T-cell (primary cell): ENCODE measurements around the gene HSPB1. TPM values are rescaled to one million over a fixed set of nuclear protein-coding genes. Genes with fewer than 3 reads are reported as not detected.
"Not testable (repeated sequence)": the region's sequence is repeated elsewhere in the genome, so short reads cannot be mapped to it uniquely, and the experiment has no call there.

Experiments
- ATAC-seq, 4 experiments: fragments of 200-7000 bp in 3 of 4; fragments of 150-1000 bp in 1 of 4; cut with Tn5 transposase; replicated peaks in 1 of 4; 1 replicate in 3 of 4; 2 replicates in 1 of 4; pipeline ENCODE4 v1.10.0; 2021; ENCODE audit warnings: moderate library complexity in 3 of 4, mild to moderate bottlenecking in 2 of 4, moderate number of reproducible peaks in 1 of 4
- CTCF ChIA-PET, 2 donors: fragments of 300-600 bp; sonication (Branson Sonifier 250); formaldehyde crosslinking; loops; one replicate each; lab custom pipeline; 2022; ENCODE audit warnings: antibody characterized with exemption in 2 of 2; lab: Charles Lee
- POLR2A ChIA-PET, 2 donors: fragments of 300-600 bp; sonication (Branson Sonifier 250); formaldehyde crosslinking; loops; one replicate each; lab custom pipeline; 2022; ENCODE audit warnings: antibody characterized with exemption in 2 of 2; lab: Charles Lee
- DNase-seq, 35 experiments: peaks; one replicate each; pipeline versions ENCODE4 v3.0.0 to v3.0.0-alpha.2; 2013 to 2023
- H3K27ac ChIP-seq: one replicate; pipeline ENCODE4 v1.5.1; 2013; ENCODE audit warnings: low read length
- H3K27me3 ChIP-seq, 2 experiments: replicated peaks in 1 of 2; 1 replicate in 1 of 2; 2 replicates in 1 of 2; pipeline versions ENCODE4 v1.6.1 to v1.7.0; 2013; ENCODE audit warnings: low read length in 1 of 2, mixed read lengths in 1 of 2; ENCODE audit not compliant: control insufficient read depth in 2 of 2, insufficient read depth in 2 of 2; ENCODE audit errors: extremely low read depth in 1 of 2
- H3K36me3 ChIP-seq, 2 donors: 1 replicate in 1 of 2; 2 replicates in 1 of 2; pipeline versions ENCODE4 v1.6.1 to v1.7.0; 2013; ENCODE audit warnings: low read length in 1 of 2; ENCODE audit not compliant: control insufficient read depth in 2 of 2, insufficient read depth in 1 of 2; ENCODE audit errors: extremely low read depth in 1 of 2
- H3K4me1 ChIP-seq, 2 experiments: 1 replicate in 1 of 2; 2 replicates in 1 of 2; pipeline versions ENCODE4 v1.6.1 to v1.7.0; 2013; ENCODE audit warnings: low read length in 2 of 2, mixed read lengths in 1 of 2; ENCODE audit not compliant: insufficient read depth in 2 of 2, control insufficient read depth in 1 of 2; ENCODE audit errors: extremely low read depth in 1 of 2
- H3K4me3 ChIP-seq, 2 donors: 1 replicate in 1 of 2; 2 replicates in 1 of 2; pipeline versions ENCODE4 v1.5.1 to v1.7.0; 2013; ENCODE audit warnings: mild to moderate bottlenecking in 2 of 2, low read length in 1 of 2, moderate library complexity in 1 of 2; ENCODE audit not compliant: control insufficient read depth in 1 of 2; ENCODE audit errors: extremely low read depth in 1 of 2
- H3K9me3 ChIP-seq: 2 replicates; pipeline ENCODE4 v1.7.0; 2013
- H3K27ac Mint-ChIP-seq, 2 donors: one replicate each; pipeline ENCODE4 v1.8.0; 2020 to 2021; ENCODE audit warnings: mild to moderate bottlenecking in 2 of 2, mixed read lengths in 2 of 2
- H3K27me3 Mint-ChIP-seq, 2 donors: one replicate each; pipeline ENCODE4 v1.8.0; 2021 to 2022; ENCODE audit warnings: mixed read lengths in 2 of 2
- H3K36me3 Mint-ChIP-seq: one replicate; pipeline ENCODE4 v1.8.0; 2021; ENCODE audit warnings: mixed read lengths
- H3K4me1 Mint-ChIP-seq, 3 donors: one replicate each; pipeline ENCODE4 v1.8.0; 2020 to 2022; ENCODE audit warnings: mixed read lengths in 3 of 3, mild to moderate bottlenecking in 1 of 3
- H3K4me3 Mint-ChIP-seq, 3 donors: one replicate each; pipeline ENCODE4 v1.8.0; 2020 to 2022; ENCODE audit warnings: mild to moderate bottlenecking in 3 of 3, mixed read lengths in 3 of 3, moderate library complexity in 3 of 3
- H3K9me3 Mint-ChIP-seq, 3 donors: one replicate each; pipeline ENCODE4 v1.8.0; 2020 to 2022; ENCODE audit warnings: mixed read lengths in 3 of 3
- WGBS: methylation state at CpG from one replicate; pipeline ENCODE4 v1.1.5; 2013; ENCODE audit warnings: missing lambda C conversion rate; ENCODE audit not compliant: insufficient coverage; 5-methylcytosine and 5-hydroxymethylcytosine counted together
- total RNA-seq, 35 experiments: library from RNA in 6 of 35; stranded (reverse) in 6 of 35; fragments of 120-200 nt in 1 of 35; gene quantifications; one replicate each; pipeline versions ENCODE4 v1.2.1 to v1.2.4 and lab custom pipeline; 2013 to 2026

HSPB1 gene
- total RNA-seq, 5 donors from 2014 or later (not counting 1 experiment from before 2014, with no cell fraction given), result 38.1 to 43.6 (median 40.1) TPM

- Mint-ChIP-seq H3K36me3 (peaks cover 38% of the 10 kb centered on the region), H3K4me3 (no peak overlapping the region), H3K4me1 (peaks cover 43 to 61% (median 52%) of the 10 kb centered on the region in 3 donors), H3K27ac (no peak overlapping the region), H3K27me3 (no peaks in the 10 kb centered on the region), H3K9me3 (no peaks in the 10 kb centered on the region)
- POLR2A ChIA-PET, result interaction anchor here in 1 of 2 donors (0.5 kb wide), 1 partner anchor 48 kb away, joined by 7 read pairs; no protein-coding TSS in a partner anchor
- no peak for DNase-seq
- H3K4me1 ChIP-seq, result peaks cover 3 to 5% of the 10 kb centered on the region in 2 experiments
- no peaks in the 10 kb centered on the region for H3K27me3 ChIP-seq
- no CpG with 5 or more reads among the region's 5 CpGs for WGBS
- H3K9me3 ChIP-seq, result no peaks in the 10 kb centered on the region
- CTCF ChIA-PET, result no interaction called here
- no peak overlapping the region for H3K27ac ChIP-seq
- no peak for ATAC-seq
- H3K36me3 ChIP-seq, result peaks cover 3 to 46% of the 10 kb centered on the region in 2 donors
- H3K4me3 ChIP-seq, result no peak overlapping the region
Observed at GRCh38 chr7:76330673-76331072, 28.2 kb downstream of the HSPB1 start.

GRCh38 chr7:76332078-76332477 lies 29.6 kb downstream of the HSPB1 start:
- no peaks in the 10 kb centered on the region for H3K9me3 Mint-ChIP-seq
- 95% methylated on average over 4 of the region's 9 CpGs for whole genome bisulfite sequencing
- Histone ChIP-seq H3K36me3 (peaks cover 3 to 37% of the 10 kb centered on the region in 2 donors), H3K4me3 (no peak overlapping the region), H3K4me1 (peaks cover 5 to 9% of the 10 kb centered on the region in 2 experiments), H3K27me3 (no peaks in the 10 kb centered on the region), H3K9me3 (no peaks in the 10 kb centered on the region), H3K27ac (no peak overlapping the region)
- POLR2A ChIA-PET, result no interaction called here
- H3K27me3 Mint-ChIP-seq, result no peaks in the 10 kb centered on the region
- H3K4me3 Mint-ChIP-seq, result no peak overlapping the region
- CTCF ChIA-PET, result no interaction called here
- DNase-seq (no peak), ATAC-seq (no peak)
- peaks cover 53 to 61% (median 55%) of the 10 kb centered on the region in 3 donors for H3K4me1 Mint-ChIP-seq
- H3K36me3 Mint-ChIP-seq, result peaks cover 34% of the 10 kb centered on the region
- no peak overlapping the region for H3K27ac Mint-ChIP-seq

- CTCF ChIA-PET, result interaction anchor here (0.6 kb wide), 2 partner anchors 17 to 48 kb away, joined by 4 to 7 read pairs; no protein-coding TSS in a partner anchor
- H3K36me3 ChIP-seq, result peaks cover 3 to 27% of the 10 kb centered on the region in 2 donors
- ATAC-seq (no peak), DNase-seq (no peak)
- H3K4me3 ChIP-seq, result no peak overlapping the region
- H3K4me1 Mint-ChIP-seq, result peaks cover 54 to 64% (median 56%) of the 10 kb centered on the region in 3 donors
- WGBS, result 99% methylated on average over 11 of the region's 14 CpGs
- no peaks in the 10 kb centered on the region for H3K9me3 Mint-ChIP-seq
- peaks cover 4 to 10% of the 10 kb centered on the region in 2 experiments for H3K4me1 ChIP-seq
- H3K36me3 Mint-ChIP-seq, result peaks cover 25% of the 10 kb centered on the region
- H3K27me3 Mint-ChIP-seq, result no peaks in the 10 kb centered on the region
- H3K9me3 ChIP-seq, result no peaks in the 10 kb centered on the region
- POLR2A ChIA-PET, result interaction anchor here in 1 of 2 donors (0.6 kb wide), 1 partner anchor 31 kb away, joined by 6 read pairs; no protein-coding TSS in a partner anchor
- H3K4me3 Mint-ChIP-seq, result no peak overlapping the region
- no peak overlapping the region for H3K27ac ChIP-seq
- H3K27ac Mint-ChIP-seq, result no peak overlapping the region
- H3K27me3 ChIP-seq, result no peaks in the 10 kb centered on the region
Observed at GRCh38 chr7:76333511-76334101, 31.1 kb downstream of the HSPB1 start.

GRCh38 chr7:76334320-76334967 lies 32.0 kb downstream of the HSPB1 start:
- H3K4me3 ChIP-seq, result no peak overlapping the region
- peaks cover 51 to 61% (median 51%) of the 10 kb centered on the region in 3 donors for H3K4me1 Mint-ChIP-seq
- H3K4me3 Mint-ChIP-seq, result no peak overlapping the region
- no peak overlapping the region for H3K27ac Mint-ChIP-seq
- peaks cover 0 to 10% of the 10 kb centered on the region in 2 experiments for H3K4me1 ChIP-seq
- DNase-seq (no peak), ATAC-seq (no peak)
- no peaks in the 10 kb centered on the region for H3K27me3 Mint-ChIP-seq
- no peaks in the 10 kb centered on the region for H3K27me3 ChIP-seq
- CTCF ChIA-PET, result no interaction called here
- POLR2A ChIA-PET, result interaction anchor here in 1 of 2 donors (0.6 kb wide), 1 partner anchor 10 kb away, joined by 4 read pairs; no protein-coding TSS in a partner anchor
- H3K9me3 Mint-ChIP-seq, result no peaks in the 10 kb centered on the region
- 100% methylated on average over 2 of the region's 6 CpGs for WGBS
- no peak overlapping the region for H3K27ac ChIP-seq
- H3K9me3 ChIP-seq, result no peaks in the 10 kb centered on the region
- H3K36me3 ChIP-seq, result peaks cover under 1 to 18% of the 10 kb centered on the region in 2 donors
- peaks cover 18% of the 10 kb centered on the region for H3K36me3 Mint-ChIP-seq

GRCh38 chr7:76335417-76335816 lies 32.9 kb downstream of the HSPB1 start:
- H3K36me3 ChIP-seq, ATAC-seq, H3K4me3 ChIP-seq, H3K4me3 Mint-ChIP-seq, H3K9me3 ChIP-seq, H3K4me1 ChIP-seq, H3K27ac Mint-ChIP-seq, H3K27me3 Mint-ChIP-seq, H3K9me3 Mint-ChIP-seq, POLR2A ChIA-PET, H3K27ac ChIP-seq, H3K27me3 ChIP-seq, DNase-seq: not testable (repeated sequence)
- Mint-ChIP-seq H3K4me1 (peaks cover 51 to 66% (median 55%) of the 10 kb centered on the region in 3 donors), H3K36me3 (peaks cover 18% of the 10 kb centered on the region)
- CTCF ChIA-PET, result interaction anchor here (0.7 to 0.9 kb wide), 3 partner anchors 9 to 29 kb away, joined by 3 to 5 read pairs (median 5); no protein-coding TSS in a partner anchor
- no CpG with 5 or more reads among the region's 2 CpGs for WGBS

DNA sequence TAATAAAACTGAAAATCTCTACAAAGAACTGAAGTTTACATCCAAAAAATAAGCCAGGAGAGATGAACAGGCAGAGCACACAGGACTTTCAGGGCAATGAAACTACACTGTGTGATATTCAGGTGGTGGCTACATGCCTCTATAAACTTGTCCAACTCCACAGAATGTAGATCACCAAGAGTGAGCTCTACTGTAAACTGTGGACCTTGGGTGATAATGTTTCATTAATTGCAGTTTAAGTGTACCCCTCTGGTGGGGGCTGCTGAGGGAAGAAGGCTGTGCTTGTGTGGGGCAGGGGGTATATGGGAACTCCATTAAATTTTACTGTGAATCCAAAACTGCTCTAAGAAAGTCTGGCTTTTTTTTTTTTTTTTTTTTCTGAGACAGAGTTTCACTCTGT lies 33.6 kb downstream of the HSPB1 start:
- Histone ChIP-seq H3K36me3 (peaks cover 0 to 8% of the 10 kb centered on the region in 2 donors), H3K27me3 (no peaks in the 10 kb centered on the region), H3K4me1 (peaks cover 0 to 10% of the 10 kb centered on the region in 2 experiments), H3K27ac (no peak overlapping the region), H3K9me3 (no peaks in the 10 kb centered on the region), H3K4me3 (no peak overlapping the region)
- H3K36me3 Mint-ChIP-seq, result peaks cover 19% of the 10 kb centered on the region
- CTCF ChIA-PET, result interaction anchor here (0.7 kb wide), 2 partner anchors 16 to 29 kb away, joined by 5 read pairs; no protein-coding TSS in a partner anchor
- H3K27ac Mint-ChIP-seq, result no peak overlapping the region
- H3K9me3 Mint-ChIP-seq, result no peaks in the 10 kb centered on the region
- no peak overlapping the region for H3K4me3 Mint-ChIP-seq
- H3K4me1 Mint-ChIP-seq, result peaks cover 49 to 69% (median 58%) of the 10 kb centered on the region in 3 donors
- H3K27me3 Mint-ChIP-seq, result no peaks in the 10 kb centered on the region
- DNase-seq, result no peak
- POLR2A ChIA-PET, result interaction anchor here in 1 of 2 donors (0.5 kb wide), 1 partner anchor 22 kb away, joined by 3 read pairs; no protein-coding TSS in a partner anchor
- no peak for ATAC-seq
